Spleen (tissue), 11 donors: Measurements from ENCODE around the gene ASIC1. TPM values are rescaled to one million over a fixed set of nuclear protein-coding genes. Genes with fewer than 3 reads are reported as not detected.

Source experiments
- DNase-seq: peaks from one replicate; pipeline ENCODE4 v3.0.0-alpha.2; 2020
- H3K27ac ChIP-seq, 8 donors: fragments of 200-600 bp; sonication (generic) in 7 of 8; 1 replicate in 4 of 8; 2 replicates in 4 of 8; pipeline versions ENCODE4 v1.5.0 to v1.8.0; 2016 to 2021; ENCODE audit warnings: inconsistent platforms in 4 of 8, mild to moderate bottlenecking in 4 of 8, moderate library complexity in 1 of 8
- H3K27me3 ChIP-seq, 7 donors: fragments of 200-600 bp; sonication (generic) in 6 of 7; replicated peaks in 1 of 7; 1 replicate in 4 of 7; 2 replicates in 3 of 7; pipeline versions ENCODE4 v1.5.0 to v1.8.0; 2016 to 2021; ENCODE audit warnings: inconsistent platforms in 3 of 7, mild to moderate bottlenecking in 1 of 7
- H3K36me3 ChIP-seq, 6 donors: fragments of 200-600 bp; sonication (generic) in 5 of 6; 1 replicate in 4 of 6; 2 replicates in 2 of 6; pipeline versions ENCODE4 v1.5.0 to v1.8.0; 2016 to 2021; ENCODE audit warnings: inconsistent platforms in 2 of 6
- H3K4me1 ChIP-seq, 6 donors: fragments of 200-600 bp; sonication (generic) in 5 of 6; 1 replicate in 3 of 6; 2 replicates in 3 of 6; pipeline versions ENCODE4 v1.5.0 to v1.8.0; 2016 to 2021; ENCODE audit warnings: inconsistent platforms in 3 of 6
- H3K4me3 ChIP-seq, 8 donors: fragments of 200-600 bp; sonication (generic) in 7 of 8; 1 replicate in 4 of 8; 2 replicates in 4 of 8; pipeline versions ENCODE4 v1.5.0 to v1.8.0; 2016 to 2021; ENCODE audit warnings: inconsistent platforms in 4 of 8, mild to moderate bottlenecking in 4 of 8, moderate library complexity in 2 of 8
- H3K9me3 ChIP-seq, 8 donors: fragments of 200-600 bp; sonication (generic) in 7 of 8; 1 replicate in 4 of 8; 2 replicates in 4 of 8; pipeline versions ENCODE4 v1.5.0 to v1.8.0; 2016 to 2021; ENCODE audit warnings: inconsistent platforms in 4 of 8
- POLR2A ChIP-seq, 3 donors: fragments of 450-650 bp; IDR thresholded peaks; one replicate each; pipeline ENCODE4 v1.5.1; 2017; ENCODE audit warnings: antibody characterized with exemption in 3 of 3, mild to moderate bottlenecking in 1 of 3
- POLR2AphosphoS5 ChIP-seq, 3 donors: sonication (generic); formaldehyde crosslinking; IDR thresholded peaks; one replicate each; pipeline ENCODE4 v1.5.1; 2017; ENCODE audit warnings: antibody characterized with exemption in 3 of 3
- WGBS, 5 donors: extraction: QIAGEN DNeasy Blood & Tissue Kit in 3 of 5; methylation state at CpG; one replicate each; pipeline versions ENCODE4 v1.1.5 to v1.1.7; 2013 to 2018; 5-methylcytosine and 5-hydroxymethylcytosine counted together
- intact Hi-C: fragments of 100-400 bp; cut with DNase I; formaldehyde crosslinking; loops from one replicate; pipeline ENCODE4 v1.15.0; 2023; ENCODE audit warnings: low total_unique reads
- polyA plus RNA-seq, 3 donors: library from polyadenylated mRNA; stranded (reverse); fragments of 200-250 nt; gene quantifications; one replicate each; pipeline ENCODE4 v1.2.1, GENCODE V29; 2013
- total RNA-seq, 7 donors: library from RNA; depleted of rRNA in 3 of 7; stranded (reverse); fragments of >200 nt in 3 of 7; fragmentation: NEBNext Ultra II Directional in 4 of 7; extraction: Animal tissue kit (Norgen Biotek cat#: 25700) in 4 of 7; gene quantifications; one replicate each; pipeline versions ENCODE4 v1.1.0 to v1.2.1, GENCODE V29; 2016 to 2021
- TF ChIP-seq, protein P1 (sequence below), 11 experiments: fragments of 200-600 bp in 7 of 11; fragments of 450-650 bp in 4 of 11; sonication (generic) in 4 of 11; IDR thresholded peaks in 8 of 11; conservative IDR thresholded peaks in 3 of 11; 1 replicate in 7 of 11; 2 replicates in 4 of 11; pipeline versions ENCODE4 v1.4.0 to v1.8.0; 2016 to 2021; ENCODE audit warnings: antibody characterized with exemption in 11 of 11, inconsistent platforms in 4 of 11, mild to moderate bottlenecking in 1 of 11
- donor health status: healthy with polysubstance abuse.
- donor health status: DM: no; HTN: no; CAD: no; lungs with moderate emphysema.
- donor health status: DM: no; HTN: no; CAD: no.
- donor health status: Bipolar disorder and iron deficiency.
- donor health status: healthy.
- donor health status: DM: no; HTN: no; CAD: no.
- donor health status: DM: yes; HTN: yes; CAD: no.

ASIC1 gene
- total and polyA plus RNA-seq, 10 donors = 0.16 to 1.3 (median 0.35) TPM

DNA sequence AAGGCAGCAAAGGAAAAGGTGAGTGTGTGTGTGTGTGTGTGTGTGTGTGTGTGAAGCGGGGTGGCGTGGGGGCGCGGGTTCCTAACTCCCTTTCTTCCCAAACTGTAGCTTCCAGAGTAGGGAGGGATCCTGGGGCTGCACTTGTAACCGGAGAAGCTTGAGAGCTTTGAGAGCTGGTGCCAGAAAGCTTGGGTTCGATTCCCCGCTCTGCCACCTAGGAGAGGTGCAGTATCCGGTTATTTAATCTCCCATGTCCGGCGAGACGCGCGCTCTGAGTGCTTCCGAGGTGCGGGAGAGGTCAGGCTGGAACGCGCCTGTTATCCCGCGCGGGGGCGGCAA, 24.9 kb upstream of the ASIC1 start:
- peaks cover 0 to 26% (median 7%) of the 10 kb centered on the region in 6 donors for H3K4me1 ChIP-seq
- H3K4me3 ChIP-seq = peak overlapping the region; percentile 5 to 68 (median 36)
- TF ChIP-seq, protein P1, sequence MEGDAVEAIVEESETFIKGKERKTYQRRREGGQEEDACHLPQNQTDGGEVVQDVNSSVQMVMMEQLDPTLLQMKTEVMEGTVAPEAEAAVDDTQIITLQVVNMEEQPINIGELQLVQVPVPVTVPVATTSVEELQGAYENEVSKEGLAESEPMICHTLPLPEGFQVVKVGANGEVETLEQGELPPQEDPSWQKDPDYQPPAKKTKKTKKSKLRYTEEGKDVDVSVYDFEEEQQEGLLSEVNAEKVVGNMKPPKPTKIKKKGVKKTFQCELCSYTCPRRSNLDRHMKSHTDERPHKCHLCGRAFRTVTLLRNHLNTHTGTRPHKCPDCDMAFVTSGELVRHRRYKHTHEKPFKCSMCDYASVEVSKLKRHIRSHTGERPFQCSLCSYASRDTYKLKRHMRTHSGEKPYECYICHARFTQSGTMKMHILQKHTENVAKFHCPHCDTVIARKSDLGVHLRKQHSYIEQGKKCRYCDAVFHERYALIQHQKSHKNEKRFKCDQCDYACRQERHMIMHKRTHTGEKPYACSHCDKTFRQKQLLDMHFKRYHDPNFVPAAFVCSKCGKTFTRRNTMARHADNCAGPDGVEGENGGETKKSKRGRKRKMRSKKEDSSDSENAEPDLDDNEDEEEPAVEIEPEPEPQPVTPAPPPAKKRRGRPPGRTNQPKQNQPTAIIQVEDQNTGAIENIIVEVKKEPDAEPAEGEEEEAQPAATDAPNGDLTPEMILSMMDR (IDR thresholded peaks at IDR 0.05 in 8 of 11, conservative IDR thresholded peaks at IDR 0.05 in 3 of 11) = no peak
- TF ChIP-seq POLR2AphosphoS5 (IDR thresholded peaks at IDR 0.05) (no peak), POLR2A (IDR thresholded peaks at IDR 0.05) (no peak)
- peak overlapping the region in 7 of 8 donors; percentile 21 to 91 (median 73) for H3K27ac ChIP-seq
- peaks cover 0 to 46% (median 5%) of the 10 kb centered on the region in 7 donors for H3K27me3 ChIP-seq
- WGBS, 5 donors = 22 to 39% (median 31%) methylated on average over 12 to 21 of the region's 21 CpGs
- intact Hi-C loops = no loop called here
- no peaks in the 10 kb centered on the region for H3K36me3 ChIP-seq
- DNase-seq = no peak
- H3K9me3 ChIP-seq = no peaks in the 10 kb centered on the region

- Histone ChIP-seq H3K36me3 (no peaks in the 10 kb centered on the region), H3K9me3 (no peaks in the 10 kb centered on the region), H3K4me1 (peaks cover 0 to 27% (median 7%) of the 10 kb centered on the region in 6 donors), H3K4me3 (peak overlapping the region; percentile 5 to 68 (median 36)), H3K27ac (peak overlapping the region in 7 of 8 donors; percentile 21 to 91 (median 73)), H3K27me3 (peaks cover 0 to 40% (median 5%) of the 10 kb centered on the region in 7 donors)
- intact Hi-C loops = no loop called here
- WGBS, 5 donors = 7 to 18% (median 10%) methylated on average over 18 to 37 of the region's 37 CpGs
- TF ChIP-seq, protein P1 (IDR thresholded peaks at IDR 0.05 in 8 of 11, conservative IDR thresholded peaks at IDR 0.05 in 3 of 11) = no peak
- TF ChIP-seq POLR2A (IDR thresholded peaks at IDR 0.05) (no peak), POLR2AphosphoS5 (IDR thresholded peaks at IDR 0.05) (peak in 2 of 3 donors; percentile 30 to 49)
- peak; percentile 82 for DNase-seq
Measured at GRCh38 chr12:50032854-50033581, 24.4 kb upstream of the ASIC1 start.

DNA sequence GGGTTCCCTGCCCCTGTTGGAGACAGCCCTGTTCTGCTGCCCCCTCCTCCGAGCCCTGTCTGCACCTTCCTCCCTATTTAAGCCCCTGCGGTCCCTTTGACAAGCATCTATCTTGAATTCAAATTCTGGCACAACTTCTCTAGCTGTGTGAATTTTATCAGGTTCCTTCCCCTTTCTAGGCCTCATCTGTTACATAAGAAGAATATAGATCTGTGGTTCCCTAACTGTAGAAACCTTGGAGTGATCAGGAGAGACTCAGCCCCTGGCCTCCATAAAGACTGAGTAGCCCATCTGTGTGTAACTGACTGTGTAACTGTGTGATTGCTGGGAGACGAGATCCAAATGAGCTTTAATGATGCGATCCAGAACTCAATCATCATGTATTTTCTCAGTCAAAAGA, 19.1 kb upstream of the ASIC1 start:
- intact Hi-C loops = no loop called here
- Histone ChIP-seq H3K27me3 (peaks cover 0 to 12% (median 0%) of the 10 kb centered on the region in 7 donors), H3K4me3 (no peak overlapping the region), H3K4me1 (peaks cover 0 to 15% (median 6%) of the 10 kb centered on the region in 6 donors), H3K27ac (no peak overlapping the region), H3K9me3 (no peaks in the 10 kb centered on the region), H3K36me3 (no peaks in the 10 kb centered on the region)
- DNase-seq = peak; percentile 1
- 74 to 89% (median 79%) methylated on average over 4 of the region's 4 CpGs for WGBS, 5 donors
- TF ChIP-seq POLR2AphosphoS5 (IDR thresholded peaks at IDR 0.05) (no peak), POLR2A (IDR thresholded peaks at IDR 0.05) (no peak)
- TF ChIP-seq, protein P1 (IDR thresholded peaks at IDR 0.05 in 8 of 11, conservative IDR thresholded peaks at IDR 0.05 in 3 of 11) = no peak

- DNase-seq = peak; percentile 94
- WGBS, 5 donors = 45 to 52% (median 51%) methylated on average over 9 of the region's 9 CpGs
- H3K27me3 ChIP-seq = peaks cover 0 to 12% (median 0%) of the 10 kb centered on the region in 7 donors
Measured at GRCh38 chr12:50039151-50039835, 18.1 kb upstream of the ASIC1 start.

More at GRCh38 chr12:50039151-50039835, 18.1 kb upstream of the ASIC1 start:
- H3K36me3 ChIP-seq = no peaks in the 10 kb centered on the region
- intact Hi-C loops = no loop called here
- H3K4me3 ChIP-seq = no peak overlapping the region
- H3K4me1 ChIP-seq = peaks cover 0 to 6% (median 0%) of the 10 kb centered on the region in 6 donors
- no peak for TF ChIP-seq POLR2AphosphoS5 (IDR thresholded peaks at IDR 0.05)
- TF ChIP-seq, protein P1 (IDR thresholded peaks at IDR 0.05 in 8 of 11, conservative IDR thresholded peaks at IDR 0.05 in 3 of 11) = peak; percentile 62 to 95 (median 82)
- H3K27ac ChIP-seq = no peak overlapping the region
- no peaks in the 10 kb centered on the region for H3K9me3 ChIP-seq
